Medulla oblongata (tissue), 1 donor: ENCODE data around the gene RNPEPL1.
"Not testable (repeated sequence)": the region's sequence is repeated elsewhere in the genome, so short reads cannot be mapped to it uniquely, and the experiment has no call there.

Experiments used
- DNase-seq: peaks from one replicate; pipeline ENCODE4 v3.0.0-alpha.2; 2015; ENCODE audit errors: extremely low spot score

Gene RNPEPL1

GRCh38 chr2:240604939-240605716, 36.8 kb downstream of the RNPEPL1 start:
- DNase-seq, result no peak

- no peak for DNase-seq
Observed at GRCh38 chr2:240605867-240606743, 37.8 kb downstream of the RNPEPL1 start.

- peak; percentile 42 for DNase-seq
Observed at GRCh38 chr2:240611601-240612210, 43.4 kb downstream of the RNPEPL1 start.

- no peak for DNase-seq
Observed at GRCh38 chr2:240613781-240614180, 45.5 kb downstream of the RNPEPL1 start.

GRCh38 chr2:240614391-240614790, 46.1 kb downstream of the RNPEPL1 start:
- DNase-seq, result no peak

- DNase-seq, result no peak
Observed at GRCh38 chr2:240615396-240615795, 47.1 kb downstream of the RNPEPL1 start.

GRCh38 chr2:240615820-240616547, 47.7 kb downstream of the RNPEPL1 start:
- DNase-seq, result no peak

GRCh38 chr2:240616860-240617666, 48.8 kb downstream of the RNPEPL1 start:
- not testable (repeated sequence) for DNase-seq

GRCh38 chr2:240618776-240619175, 50.5 kb downstream of the RNPEPL1 start:
- no peak for DNase-seq

GRCh38 chr2:240619506-240620148, 51.3 kb downstream of the RNPEPL1 start:
- no peak for DNase-seq

- DNase-seq, result no peak
Observed at GRCh38 chr2:240620149-240620731, 52.0 kb downstream of the RNPEPL1 start.

GRCh38 chr2:240620859-240621258, 52.6 kb downstream of the RNPEPL1 start:
- no peak for DNase-seq

- DNase-seq, result no peak
Observed at GRCh38 chr2:240622060-240622411, 53.8 kb downstream of the RNPEPL1 start.

GRCh38 chr2:240622531-240623235, 54.4 kb downstream of the RNPEPL1 start:
- DNase-seq, result no peak

GRCh38 chr2:240623531-240624010, 55.3 kb downstream of the RNPEPL1 start:
- no peak for DNase-seq

GRCh38 chr2:240624011-240624949, 56.0 kb downstream of the RNPEPL1 start:
- DNase-seq, result no peak

GRCh38 chr2:240624950-240625621, 56.8 kb downstream of the RNPEPL1 start, which contains the start of gene GPR35:
Gene GPR35 (plus strand): TSS chr2:240625480. CDS start chr2:240629953, 4,473 bp downstream.
- DNase-seq, result peak; percentile 19
